ENCODE measurements around the gene ZNF184. TPM values are rescaled to one million over a fixed set of nuclear protein-coding genes. Genes with fewer than 3 reads are reported as not detected.

ZNF184 gene
- 5.0 and 7.1 TPM in 2 replicates for total RNA-seq (ENCODE audit: low replicate concordance)

DNA sequence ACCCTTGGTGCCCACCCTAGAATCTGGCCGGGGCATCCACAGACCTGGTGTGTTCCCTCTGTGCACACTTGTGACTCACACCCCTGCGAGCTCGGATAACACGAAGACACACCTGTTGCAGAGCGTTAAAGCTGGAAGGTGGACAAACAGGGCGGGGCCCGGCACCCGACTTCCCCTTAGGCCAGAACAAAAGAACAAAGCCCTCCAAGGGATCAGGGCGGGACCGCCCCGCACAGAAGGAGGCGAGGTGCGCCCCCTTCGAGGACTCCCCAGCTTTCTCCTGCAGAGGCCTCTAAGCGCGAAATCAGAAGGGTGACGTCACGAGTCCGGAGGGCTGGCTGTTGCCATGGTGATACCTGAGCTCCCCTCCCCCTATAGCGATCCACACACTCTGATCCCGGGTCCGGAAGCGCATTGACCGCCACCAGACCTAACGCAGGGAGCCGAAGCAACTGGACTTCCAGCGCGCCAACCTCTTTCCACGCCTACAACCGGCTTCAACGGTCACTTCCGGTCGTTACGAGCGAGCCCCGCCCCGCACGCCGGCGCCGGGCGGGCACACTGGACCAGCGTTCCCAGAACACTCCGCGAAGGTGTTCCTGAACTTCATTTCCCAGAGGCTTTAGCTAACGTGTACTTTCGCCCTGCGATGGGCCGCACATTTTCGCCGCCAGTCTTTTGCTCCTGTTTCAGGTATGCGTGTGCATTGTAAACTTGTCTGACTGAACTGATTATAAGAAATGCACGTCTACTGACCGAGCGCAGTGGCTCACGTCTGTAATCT lies at the start of gene ZNF184:
Gene ZNF184, minus strand, starts transcription at position 489 of the 784 bp plus-strand sequence. CDS start 811 bp downstream, outside the sequence.

Other genes starting within 250 kb of the ZNF184 start
- gene PRSS16, start 225.4 kb downstream of the ZNF184 start, total RNA-seq (ENCODE audit: low replicate concordance): not detected in 2 replicates
- not detected in 2 replicates for gene POM121L2, start 160.8 kb downstream of the ZNF184 start, total RNA-seq (ENCODE audit: low replicate concordance)
- 0.45 and 0.70 TPM in 2 replicates for gene ZNF391, start 84.3 kb downstream of the ZNF184 start, total RNA-seq (ENCODE audit: low replicate concordance)